Measurements from ENCODE around the gene FBXO31.

FBXO31 gene

GRCh38 chr16:87383505-87384161 is at the start of gene FBXO31:
FBXO31 (minus strand) TSS chr16:87383776; CDS start chr16:87383744, 32 bp downstream.
- DNase-seq (ENCODE audit: low read depth), result peak; percentile 84

- no peak for DNase-seq (ENCODE audit: low read depth)
Observed at GRCh38 chr16:87432330-87432915, 48.8 kb upstream of the FBXO31 start.

GRCh38 chr16:87431926-87432325 is 48.4 kb upstream of the FBXO31 start:
- no peak for DNase-seq (ENCODE audit: low read depth)

- no peak for DNase-seq (ENCODE audit: low read depth)
Observed at GRCh38 chr16:87426423-87427215, 43.0 kb upstream of the FBXO31 start.

- DNase-seq (ENCODE audit: low read depth), result no peak
Observed at GRCh38 chr16:87425941-87426340, 42.4 kb upstream of the FBXO31 start.

- DNase-seq (ENCODE audit: low read depth), result no peak
Observed at GRCh38 chr16:87424266-87424665, 40.7 kb upstream of the FBXO31 start.

GRCh38 chr16:87423429-87423828 is 39.9 kb upstream of the FBXO31 start:
- no peak for DNase-seq (ENCODE audit: low read depth)

- no peak for DNase-seq (ENCODE audit: low read depth)
Observed at GRCh38 chr16:87422106-87422505, 38.5 kb upstream of the FBXO31 start.

GRCh38 chr16:87421003-87421912 is 37.7 kb upstream of the FBXO31 start:
- DNase-seq (ENCODE audit: low read depth), result no peak

- no peak for DNase-seq (ENCODE audit: low read depth)
Observed at GRCh38 chr16:87420026-87421002, 36.7 kb upstream of the FBXO31 start.

- no peak for DNase-seq (ENCODE audit: low read depth)
Observed at GRCh38 chr16:87418644-87419043, 35.1 kb upstream of the FBXO31 start.

GRCh38 chr16:87418216-87418615 is 34.6 kb upstream of the FBXO31 start:
- no peak for DNase-seq (ENCODE audit: low read depth)

- DNase-seq (ENCODE audit: low read depth), result no peak
Observed at GRCh38 chr16:87417528-87417910, 33.9 kb upstream of the FBXO31 start.

GRCh38 chr16:87416826-87417527 is 33.4 kb upstream of the FBXO31 start:
- DNase-seq (ENCODE audit: low read depth), result no peak

- DNase-seq (ENCODE audit: low read depth), result no peak
Observed at GRCh38 chr16:87415441-87415840, 31.9 kb upstream of the FBXO31 start.

GRCh38 chr16:87414251-87414680 is 30.7 kb upstream of the FBXO31 start:
- DNase-seq (ENCODE audit: low read depth), result no peak

GRCh38 chr16:87412996-87413421 is 29.4 kb upstream of the FBXO31 start:
- DNase-seq (ENCODE audit: low read depth), result no peak

GRCh38 chr16:87412371-87412995 is 28.9 kb upstream of the FBXO31 start:
- no peak for DNase-seq (ENCODE audit: low read depth)

- no peak for DNase-seq (ENCODE audit: low read depth)
Observed at GRCh38 chr16:87411375-87412271, 28.0 kb upstream of the FBXO31 start.

All from stimulated activated CD4-positive, alpha-beta T cell treated with anti-CD3 and anti-CD28 coated beads, Interleukin-2, amount 100 ng/mL, for 4 hours (primary cell).